CD4-positive, alpha-beta T cell treated with Interleukin-15 for 1 hour (primary cell): ENCODE measurements around the gene NAALADL2.
"Not testable (repeated sequence)": the region's sequence is repeated elsewhere in the genome, so short reads cannot be mapped to it uniquely, and the experiment has no call there.

ENCODE experiments used
- DNase-seq: peaks from one replicate; pipeline ENCODE4 v3.0.0-alpha.2; 2020

NAALADL2 gene

GRCh38 chr3:175447521-175447920 lies 588.4 kb downstream of the NAALADL2 start:
- no peak for DNase-seq

GRCh38 chr3:175453361-175453760 lies 594.2 kb downstream of the NAALADL2 start:
- DNase-seq, result no peak

GRCh38 chr3:175456466-175456865 lies 597.3 kb downstream of the NAALADL2 start:
- no peak for DNase-seq

GRCh38 chr3:175457301-175457700 lies 598.2 kb downstream of the NAALADL2 start:
- no peak for DNase-seq

- not testable (repeated sequence) for DNase-seq
Observed at GRCh38 chr3:175460849-175461399, 601.8 kb downstream of the NAALADL2 start.

- no peak for DNase-seq
Observed at GRCh38 chr3:175464362-175464761, 605.2 kb downstream of the NAALADL2 start.

GRCh38 chr3:175469124-175469523 lies 610.0 kb downstream of the NAALADL2 start:
- DNase-seq, result no peak

GRCh38 chr3:175475765-175476164 lies 616.6 kb downstream of the NAALADL2 start:
- no peak for DNase-seq

- no peak for DNase-seq
Observed at GRCh38 chr3:175476489-175476888, 617.4 kb downstream of the NAALADL2 start.

- no peak for DNase-seq
Observed at GRCh38 chr3:175477651-175478224, 618.6 kb downstream of the NAALADL2 start.

GRCh38 chr3:175478301-175478700 lies 619.2 kb downstream of the NAALADL2 start:
- no peak for DNase-seq

GRCh38 chr3:175479175-175479574 lies 620.0 kb downstream of the NAALADL2 start:
- DNase-seq, result no peak

GRCh38 chr3:175479800-175480199 lies 620.7 kb downstream of the NAALADL2 start:
- DNase-seq, result no peak

GRCh38 chr3:175484666-175485065 lies 625.5 kb downstream of the NAALADL2 start:
- DNase-seq, result no peak

- no peak for DNase-seq
Observed at GRCh38 chr3:175485436-175485835, 626.3 kb downstream of the NAALADL2 start.

GRCh38 chr3:175486255-175486654 lies 627.1 kb downstream of the NAALADL2 start:
- DNase-seq, result no peak

- no peak for DNase-seq
Observed at GRCh38 chr3:175489406-175489805, 630.3 kb downstream of the NAALADL2 start.

- DNase-seq, result no peak
Observed at GRCh38 chr3:175493301-175493700, 634.2 kb downstream of the NAALADL2 start.

GRCh38 chr3:175495331-175495730 lies 636.2 kb downstream of the NAALADL2 start:
- DNase-seq, result no peak

- no peak for DNase-seq
Observed at GRCh38 chr3:175502155-175502554, 643.0 kb downstream of the NAALADL2 start.

GRCh38 chr3:175511219-175511785 lies 652.2 kb downstream of the NAALADL2 start:
- DNase-seq, result no peak

GRCh38 chr3:175512700-175513099 lies 653.6 kb downstream of the NAALADL2 start:
- no peak for DNase-seq

- DNase-seq, result no peak
Observed at GRCh38 chr3:175518459-175518858, 659.3 kb downstream of the NAALADL2 start.

- DNase-seq, result no peak
Observed at GRCh38 chr3:175521406-175521805, 662.3 kb downstream of the NAALADL2 start.

- no peak for DNase-seq
Observed at GRCh38 chr3:175526191-175526590, 667.1 kb downstream of the NAALADL2 start.
